GM21423 (cell line): ENCODE data around the gene CCDC146.
A peak's percentile ranks its signal among the peaks of the same experiment; 100 is the strongest.
"Not testable (repeated sequence)": the region's sequence is repeated elsewhere in the genome, so short reads cannot be mapped to it uniquely, and the experiment has no call there.

ENCODE experiments used
- ATAC-seq: cut with Tn5 transposase; IDR thresholded peaks from one replicate; pipeline ENCODE4 v1.9.1; 2021; ENCODE audit warnings: mild to moderate bottlenecking, moderate library complexity; ENCODE audit not compliant: unreplicated experiment

CCDC146 gene

DNA sequence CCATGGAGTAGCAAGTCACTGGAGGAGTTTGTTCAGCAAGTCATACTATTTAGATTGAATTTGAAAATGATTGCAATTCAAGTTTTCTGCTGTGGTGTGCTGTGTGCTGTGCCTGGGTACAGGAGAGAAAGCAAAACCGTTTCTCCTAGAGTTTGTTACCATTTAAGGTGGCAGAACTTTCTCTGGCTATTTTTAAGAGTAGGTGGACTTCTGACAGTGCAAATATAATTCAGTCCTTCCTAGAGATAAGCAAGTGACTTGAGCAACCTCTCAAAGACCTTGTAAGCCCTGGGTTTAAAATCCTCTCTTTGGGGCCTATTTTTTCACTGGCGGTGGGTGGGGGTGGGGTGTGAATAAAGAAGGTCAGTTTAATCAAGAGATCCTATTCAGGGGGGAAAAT, 120.1 kb downstream of the CCDC146 start:
- no peak for ATAC-seq

- ATAC-seq = no peak
These were observed 122.0 kb downstream of the CCDC146 start for GRCh38 chr7:77244222-77244934.

GRCh38 chr7:77245015-77245755, 122.8 kb downstream of the CCDC146 start:
- no peak for ATAC-seq

DNA sequence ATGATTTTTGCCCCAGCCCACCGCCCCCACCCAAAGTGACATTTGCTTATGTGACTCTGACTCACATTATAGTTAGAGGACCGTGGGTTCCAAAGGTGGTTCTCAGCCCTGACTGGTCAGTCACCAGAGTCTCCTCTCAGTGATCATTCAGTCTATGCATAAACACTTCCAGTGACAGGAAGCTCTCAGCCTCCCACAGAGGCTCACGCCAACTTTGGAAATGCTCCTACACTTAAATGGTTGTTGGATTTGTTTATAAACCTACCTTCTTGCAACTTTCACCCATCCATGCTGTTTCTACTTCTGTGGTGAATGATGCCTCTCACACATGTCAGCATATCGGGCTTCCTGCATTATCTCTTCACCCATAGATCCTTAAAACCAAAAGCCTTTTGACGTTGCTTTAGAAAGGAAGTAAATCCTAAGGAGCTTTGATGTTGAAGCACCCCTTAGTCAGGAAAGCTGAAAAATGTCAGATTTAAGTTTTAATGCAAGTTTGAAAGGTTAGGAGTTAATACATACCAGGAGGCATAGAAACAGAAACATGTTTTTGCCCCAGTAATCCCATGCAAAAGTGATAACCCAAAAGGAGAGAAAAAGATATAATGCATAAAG, 123.7 kb downstream of the CCDC146 start:
- ATAC-seq = no peak

GRCh38 chr7:77247206-77247850, 124.9 kb downstream of the CCDC146 start:
- peak; percentile 79 for ATAC-seq

- ATAC-seq = no peak
These were observed 125.7 kb downstream of the CCDC146 start for GRCh38 chr7:77248154-77248553.

DNA sequence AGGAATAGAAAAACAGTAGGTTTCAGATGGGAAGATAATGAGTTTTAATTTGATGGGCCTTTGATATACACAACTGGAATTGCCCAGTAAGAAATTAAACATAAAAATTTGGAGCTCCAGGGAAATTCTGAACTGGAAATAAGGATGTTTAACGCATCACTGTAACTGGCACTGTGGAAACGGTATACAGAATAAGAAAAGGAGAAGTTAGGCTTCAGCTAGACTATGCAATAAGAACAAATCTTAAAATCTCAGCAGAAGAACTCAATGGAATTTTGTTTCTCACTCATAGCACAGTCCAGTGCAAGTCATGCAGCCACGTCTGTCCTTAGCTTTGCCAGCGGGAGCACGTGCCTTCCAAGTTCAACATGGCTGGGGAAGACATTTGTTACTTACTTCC, 130.1 kb downstream of the CCDC146 start:
- no peak for ATAC-seq

DNA sequence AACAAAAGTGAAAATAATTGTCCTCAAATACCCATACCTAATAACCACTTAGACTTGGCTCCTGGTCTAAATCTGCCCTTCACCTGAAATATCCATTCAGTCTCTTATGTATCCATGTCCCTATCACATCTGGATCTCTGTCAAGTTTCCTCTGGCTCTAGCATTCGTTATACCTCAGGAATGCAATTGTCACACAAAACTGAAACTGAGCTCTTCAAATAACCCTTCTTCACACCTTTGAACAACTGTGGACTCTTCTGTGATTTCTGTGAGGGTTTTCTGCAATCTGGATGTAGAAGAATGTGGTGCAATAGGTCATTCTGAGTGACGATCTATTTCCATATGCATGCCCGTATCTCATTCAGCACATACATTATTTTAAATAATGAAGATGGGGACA, 130.7 kb downstream of the CCDC146 start:
- no peak for ATAC-seq

DNA sequence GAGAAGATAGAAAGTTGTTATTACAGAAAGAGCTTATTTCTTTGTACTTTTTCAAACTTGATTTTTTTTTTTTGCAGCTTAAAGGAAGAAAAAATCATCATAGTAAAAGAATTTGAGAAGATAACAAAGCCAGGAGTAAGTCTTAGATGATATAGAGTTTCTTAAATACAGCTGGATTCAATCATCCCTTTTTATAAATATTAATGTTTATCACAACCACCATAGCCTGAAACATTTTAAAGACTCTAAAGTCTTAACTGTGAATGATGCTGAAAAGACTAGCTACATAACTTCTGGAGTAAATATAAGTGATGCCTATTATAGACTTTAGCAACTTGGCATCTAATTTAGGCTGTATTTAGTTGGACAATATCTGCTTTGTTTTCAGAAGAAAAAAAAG, 132.0 kb downstream of the CCDC146 start:
- no peak for ATAC-seq

- no peak for ATAC-seq
These were observed 132.5 kb downstream of the CCDC146 start for GRCh38 chr7:77254915-77255314.

- ATAC-seq = no peak
These were observed 135.6 kb downstream of the CCDC146 start for GRCh38 chr7:77258014-77258413.

- no peak for ATAC-seq
These were observed 136.2 kb downstream of the CCDC146 start for GRCh38 chr7:77258593-77258992.

GRCh38 chr7:77262316-77262715, 139.9 kb downstream of the CCDC146 start:
- ATAC-seq = no peak

- no peak for ATAC-seq
These were observed 143.3 kb downstream of the CCDC146 start for GRCh38 chr7:77265666-77266065.

GRCh38 chr7:77266291-77266794, 143.9 kb downstream of the CCDC146 start:
- ATAC-seq = peak; percentile 72

DNA sequence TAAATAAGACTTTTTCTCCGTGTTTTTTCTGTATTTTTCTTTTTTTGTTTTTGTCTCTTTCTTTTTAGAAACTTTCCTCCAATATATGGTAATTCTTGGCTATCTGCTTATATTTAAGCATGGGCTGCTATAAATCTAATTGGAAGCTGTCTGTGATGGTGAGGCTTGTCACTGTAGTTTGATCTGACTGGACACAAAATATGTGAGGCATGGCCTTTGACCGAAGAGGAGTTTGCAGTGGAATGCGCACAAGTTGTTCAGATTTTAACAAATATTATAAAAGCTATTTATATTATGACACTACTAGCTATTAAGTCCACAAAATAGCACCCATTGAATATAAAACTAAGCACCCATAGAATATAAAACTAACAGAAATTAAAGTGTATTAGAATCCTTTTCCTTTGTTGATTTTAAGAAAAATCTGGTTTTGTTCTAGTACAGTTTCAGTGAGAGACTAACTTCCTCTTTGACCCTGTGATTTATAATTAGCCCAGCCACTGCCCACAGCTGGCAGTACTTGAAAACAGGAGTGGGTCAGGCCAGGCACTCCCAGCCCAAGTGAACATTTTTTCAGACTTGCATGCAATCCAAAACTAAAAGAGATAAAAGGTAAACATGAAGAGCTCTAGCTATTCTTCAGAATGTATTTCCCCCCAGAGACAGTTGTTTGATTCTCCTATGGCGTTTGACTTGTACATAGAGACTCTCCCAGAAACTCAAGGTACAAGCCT, 147.1 kb downstream of the CCDC146 start:
- ATAC-seq = peak; percentile 75

- ATAC-seq = no peak
These were observed 147.7 kb downstream of the CCDC146 start for GRCh38 chr7:77270094-77270480.

GRCh38 chr7:77271766-77272165, 149.4 kb downstream of the CCDC146 start:
- ATAC-seq = no peak

- ATAC-seq = not testable (repeated sequence)
These were observed 153.2 kb downstream of the CCDC146 start for GRCh38 chr7:77275663-77276062.

DNA sequence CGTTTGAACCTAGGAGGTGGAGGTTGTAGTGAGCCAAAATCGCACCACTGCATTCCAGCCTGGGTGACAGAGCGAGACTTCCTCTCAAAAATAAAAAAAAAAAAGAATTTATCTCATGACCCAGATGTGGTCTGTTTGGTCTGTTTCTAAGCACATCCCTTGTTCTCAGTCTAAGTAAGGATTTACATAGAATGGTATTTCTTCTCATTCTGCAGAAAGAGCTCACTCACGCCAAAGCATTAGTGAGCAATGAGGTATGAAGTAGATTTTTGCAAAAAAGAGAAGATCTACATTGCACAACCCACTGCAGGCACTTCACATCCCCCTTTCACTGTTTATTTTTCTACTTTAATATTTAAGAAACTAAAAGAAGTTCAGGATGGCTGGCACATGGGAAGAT, 153.7 kb downstream of the CCDC146 start:
- no peak for ATAC-seq
